Heart right ventricle (tissue), 16 donors: Measurements from ENCODE around the gene CPA4. TPM values are rescaled to one million over a fixed set of nuclear protein-coding genes. Genes with fewer than 3 reads are reported as not detected.
"Not testable (repeated sequence)": the region's sequence is repeated elsewhere in the genome, so short reads cannot be mapped to it uniquely, and the experiment has no call there.

Experiments
- ATAC-seq, 8 donors: fragments of 200-7000 bp; cut with Tn5 transposase; one replicate each; pipeline ENCODE4 v1.9.1; 2020; ENCODE audit warnings: mild to moderate bottlenecking in 8 of 8, moderate library complexity in 8 of 8, moderate number of reproducible peaks in 1 of 8
- DNase-seq, 2 donors: peaks; one replicate each; pipeline ENCODE4 v3.0.0-alpha.2; 2020
- H3K27ac ChIP-seq, 10 donors: fragments of 200-600 bp; sonication (generic) in 2 of 10; one replicate each; pipeline versions ENCODE4 v1.5.0 to v1.8.0; 2020 to 2022; ENCODE audit warnings: mild to moderate bottlenecking in 3 of 10
- H3K27me3 ChIP-seq, 7 donors: fragments of 200-600 bp; one replicate each; pipeline ENCODE4 v1.8.0; 2021 to 2022; ENCODE audit warnings: mild to moderate bottlenecking in 2 of 7
- H3K36me3 ChIP-seq, 9 donors: fragments of 200-600 bp; sonication (generic) in 1 of 9; one replicate each; pipeline versions ENCODE4 v1.5.0 to v1.8.0; 2020 to 2022; ENCODE audit warnings: mild to moderate bottlenecking in 2 of 9
- H3K4me1 ChIP-seq, 9 donors: fragments of 200-600 bp; sonication (generic) in 1 of 9; one replicate each; pipeline versions ENCODE4 v1.5.0 to v1.8.0; 2020 to 2022; ENCODE audit warnings: mild to moderate bottlenecking in 4 of 9
- H3K4me3 ChIP-seq, 10 donors: fragments of 200-600 bp; sonication (generic) in 2 of 10; one replicate each; pipeline versions ENCODE4 v1.5.0 to v1.8.0; 2020 to 2022; ENCODE audit warnings: mild to moderate bottlenecking in 7 of 10, moderate library complexity in 2 of 10
- H3K9me3 ChIP-seq, 11 donors: fragments of 200-600 bp in 10 of 11; sonication (generic) in 2 of 11; one replicate each; pipeline versions ENCODE4 v1.5.0 to v1.8.0; 2013 to 2022; ENCODE audit warnings: mild to moderate bottlenecking in 2 of 11, control low read depth in 1 of 11, moderate library complexity in 1 of 11
- CTCF ChIP-seq, 9 donors: fragments of 200-600 bp; sonication (generic) in 2 of 9; IDR thresholded peaks; one replicate each; pipeline versions ENCODE4 v1.5.0 to v1.8.0; 2021 to 2022; ENCODE audit warnings: antibody characterized with exemption in 9 of 9, mild to moderate bottlenecking in 5 of 9, moderate library complexity in 1 of 9
- WGBS, 2 donors: extraction: QIAGEN DNeasy Blood & Tissue Kit; methylation state at CpG; one replicate each; pipeline ENCODE4 v1.1.7; 2013; ENCODE audit warnings: inconsistent platforms in 1 of 2; 5-methylcytosine and 5-hydroxymethylcytosine counted together
- intact Hi-C, 10 donors: fragments of 100-400 bp; cut with DNase I; formaldehyde crosslinking; loops; one replicate each; pipeline versions ENCODE4 v1.11.1 to v1.14.2; 2022
- long read RNA-seq, 3 donors: library from polyadenylated mRNA; unstranded; transcript quantifications; one replicate each; pipeline ENCODE4 v2.0.0, GENCODE V29; 2020 to 2021
- polyA plus RNA-seq, 2 donors: library from polyadenylated mRNA; stranded (reverse); fragments of 200-250 nt; gene quantifications; one replicate each; pipeline ENCODE4 v1.2.3, GENCODE V29; 2013
- total RNA-seq, 10 donors: library from RNA; stranded (reverse); fragmentation: NEBNext Ultra II Directional in 3 of 10; extraction: Animal tissue kit (Norgen Biotek cat#: 25700) in 3 of 10; gene quantifications; one replicate each; pipeline versions ENCODE4 v1.2.1 to v1.2.4, GENCODE V29; 2021 to 2023
- donor health status: Arrhythmogenic right ventricular cardiomyopathy.
- donor health status: ischemic (EF 13 %, LVEDD 7.1; RV severe dilation, severe dysfunction).
- donor health status: healthy with polysubstance abuse.
- donor health status: DM: no; HTN: yes; CAD: no.
- donor health status: DM: no; HTN: no; CAD: no.
- donor health status: ischemic (EF 25% LVEDD 6.9; RV normal size, moderate dysfunction).
- donor health status: ischemic (EF 25% LVEDD 5.7; RV mildly dilated, moderate dysfunction).
- donor health status: healthy.
- donor health status: DM: yes; HTN: yes; CAD: no.
- donor health status: Ischemic cardiomyopathy.
- donor health status: ischemic (EF 35%, LVEDD 5.7; RV mildly dilated, moderate dysfunction).
- donor health status: nonischemic (EF 11% LVEDD 7.7; RV severe dilation, severe dysfunction).
- donor health status: DM: yes; HTN: yes; CAD: no.
- donor health status: PGD.
- donor health status: ischemic (EF 29% LVEDD 5.4; RV normal size, mild dysfunction).
- donor health status: nonischemic (EF 23%, LVEDD 6.1; RV moderate dilation, normal function).

The CPA4 gene
- 1 to 10 TPM in 1 of 10 donors, under 1 TPM in 3, not detected in 6; 0.27 to 2.7 (median 0.47) TPM for total RNA-seq
- under 1 TPM in 1 of 2 donors, not detected in 1; 0.04 TPM for polyA plus RNA-seq
- long read RNA-seq, donor 1 = 0 reads
- long read RNA-seq, donor 2 = 0 reads
- long read RNA-seq, donor 3 = 0 reads

GRCh38 chr7:130292682-130293257 lies at the start of gene CPA4:
Gene CPA4, plus strand, starts transcription at chr7:130293161. Its CDS starts 20 bp downstream, at chr7:130293181.
- H3K27me3 ChIP-seq = no peaks in the 10 kb centered on the region
- no peaks in the 10 kb centered on the region for H3K9me3 ChIP-seq
- H3K4me1 ChIP-seq = peaks cover 0 to 13% (median 0%) of the 10 kb centered on the region in 9 donors
- intact Hi-C loops = loop anchor here in 1 of 10 donors (5.0 kb wide), 1 partner anchor 200 kb away; the partner anchor contains the start of gene MEST
- H3K27ac ChIP-seq = no peak within 1 kb of the TSS
- H3K36me3 ChIP-seq = no peaks in the 10 kb centered on the region
- H3K4me3 ChIP-seq = no peak within 1 kb of the TSS
- 54 to 56% methylated on average over 1 of the region's 1 CpG for WGBS, 2 donors
- no peak for DNase-seq
- TF ChIP-seq CTCF (IDR thresholded peaks at IDR 0.05) = no peak
- ATAC-seq = peak in 5 of 8 donors; percentile 35 to 77 (median 70)

- H3K36me3 ChIP-seq, ATAC-seq, H3K9me3 ChIP-seq, H3K27ac ChIP-seq, H3K27me3 ChIP-seq, H3K4me3 ChIP-seq, DNase-seq: not testable (repeated sequence)
- WGBS, 2 donors = 24 to 45% methylated on average over 1 of the region's 1 CpG
- peaks cover 0 to 13% (median 0%) of the 10 kb centered on the region in 9 donors for H3K4me1 ChIP-seq
- intact Hi-C loops = loop anchor here in 7 of 10 donors (2.0 to 10.0 kb wide), 6 partner anchors 251 to 589 kb away; partner anchors contain the start of gene MEST (in 1 of the 7)
Observed at GRCh38 chr7:130243486-130243885, 49.5 kb upstream of the CPA4 start.

- not testable (repeated sequence) for DNase-seq, H3K36me3 ChIP-seq, H3K9me3 ChIP-seq, ATAC-seq, H3K27ac ChIP-seq, H3K4me3 ChIP-seq, H3K27me3 ChIP-seq
- H3K4me1 ChIP-seq = peaks cover 0 to 13% (median 0%) of the 10 kb centered on the region in 9 donors
- 95 to 100% methylated on average over 1 of the region's 1 CpG for WGBS, 2 donors
- intact Hi-C loops = loop anchor here in 5 of 10 donors (10.0 kb wide), 3 partner anchors 248 to 478 kb away; partner anchors contain the start of gene MEST (in 1 of the 5)
Observed at GRCh38 chr7:130246491-130246890, 46.5 kb upstream of the CPA4 start.

GRCh38 chr7:130248842-130249241 lies 44.1 kb upstream of the CPA4 start:
- not testable (repeated sequence) for H3K27me3 ChIP-seq, DNase-seq, H3K4me1 ChIP-seq, ATAC-seq, H3K4me3 ChIP-seq, H3K36me3 ChIP-seq, H3K27ac ChIP-seq
- H3K9me3 ChIP-seq = peaks cover 0 to 13% (median 0%) of the 10 kb centered on the region in 11 donors
- intact Hi-C loops = loop anchor here in 5 of 10 donors (10.0 kb wide), 3 partner anchors 246 to 476 kb away; partner anchors contain the start of gene MEST (in 1 of the 5)
- WGBS, 2 donors = 94 to 97% methylated on average over 5 of the region's 5 CpGs

- WGBS, 2 donors = 86 to 88% methylated on average over 3 of the region's 3 CpGs
- intact Hi-C loops = loop anchor here in 6 of 10 donors (10.0 kb wide), 4 partner anchors 245 to 485 kb away; partner anchors contain the start of genes KLF14 (in 1 of the 6) and MEST (in 1 of the 6)
- H3K36me3 ChIP-seq, H3K27ac ChIP-seq, H3K4me3 ChIP-seq, ATAC-seq, H3K27me3 ChIP-seq, H3K4me1 ChIP-seq, DNase-seq: not testable (repeated sequence)
- H3K9me3 ChIP-seq = peaks cover 0 to 14% (median 0%) of the 10 kb centered on the region in 11 donors
Observed at GRCh38 chr7:130249626-130250025, 43.3 kb upstream of the CPA4 start.

GRCh38 chr7:130254555-130254954 lies 38.4 kb upstream of the CPA4 start:
- H3K4me1 ChIP-seq = no peaks in the 10 kb centered on the region
- WGBS, 2 donors = 76 to 84% methylated on average over 6 of the region's 6 CpGs
- intact Hi-C loops = loop anchor here in 1 of 10 donors (10.0 kb wide), 1 partner anchor 480 kb away; the partner anchor contains the start of gene KLF14

More at GRCh38 chr7:130254555-130254954, 38.4 kb upstream of the CPA4 start:
- no peak for ATAC-seq
- Histone ChIP-seq H3K27ac (no peak overlapping the region), H3K27me3 (no peaks in the 10 kb centered on the region), H3K4me3 (no peak overlapping the region), H3K9me3 (peaks cover 0 to 54% (median 19%) of the 10 kb centered on the region in 11 donors), H3K36me3 (no peaks in the 10 kb centered on the region)
- no peak for DNase-seq
- no peak for TF ChIP-seq CTCF (IDR thresholded peaks at IDR 0.05)
